ENCODE measurements around the gene CFAP58. TPM values are rescaled to one million over a fixed set of nuclear protein-coding genes. Genes with fewer than 3 reads are reported as not detected.

CFAP58 gene
- total RNA-seq, 2 donors from 2014 or later: 1.3 to 2.2 TPM

- no peaks in the 10 kb centered on the region for H3K27me3 Mint-ChIP-seq
- peak; percentile 45 for ATAC-seq (replicated peaks)
- no peak overlapping the region for H3K4me3 Mint-ChIP-seq
- H3K9me3 Mint-ChIP-seq: no peaks in the 10 kb centered on the region
- H3K36me3 Mint-ChIP-seq (ENCODE audit: low read depth): no peaks in the 10 kb centered on the region
- no peak overlapping the region for H3K27ac Mint-ChIP-seq
- H3K4me1 Mint-ChIP-seq: peaks cover 14% of the 10 kb centered on the region
These were observed 3.5 kb upstream of the CFAP58 start for GRCh38 chr10:104350127-104350635.

- Mint-ChIP-seq H3K36me3 (ENCODE audit: low read depth) (no peaks in the 10 kb centered on the region), H3K27me3 (no peaks in the 10 kb centered on the region), H3K4me1 (peaks cover 6% of the 10 kb centered on the region), H3K9me3 (no peaks in the 10 kb centered on the region), H3K4me3 (no peak overlapping the region), H3K27ac (no peak overlapping the region)
- ATAC-seq (replicated peaks): peak; percentile 77
These were observed 2.5 kb upstream of the CFAP58 start for GRCh38 chr10:104351061-104351702.

- no peak overlapping the region for H3K27ac Mint-ChIP-seq
- no peaks in the 10 kb centered on the region for H3K27me3 Mint-ChIP-seq
- ATAC-seq (replicated peaks): peak; percentile 28
- no peaks in the 10 kb centered on the region for H3K36me3 Mint-ChIP-seq (ENCODE audit: low read depth)
- peaks cover 6% of the 10 kb centered on the region for H3K4me1 Mint-ChIP-seq
- H3K9me3 Mint-ChIP-seq: no peaks in the 10 kb centered on the region
- H3K4me3 Mint-ChIP-seq: no peak overlapping the region
These were observed 1.7 kb upstream of the CFAP58 start for GRCh38 chr10:104351919-104352318.

GRCh38 chr10:104359811-104360210 is 6.2 kb downstream of the CFAP58 start:
- H3K4me1 Mint-ChIP-seq: peaks cover 6% of the 10 kb centered on the region
- no peak for ATAC-seq (replicated peaks)
- H3K27ac Mint-ChIP-seq: no peak overlapping the region
- H3K9me3 Mint-ChIP-seq: no peaks in the 10 kb centered on the region
- peaks cover 11% of the 10 kb centered on the region for H3K27me3 Mint-ChIP-seq
- no peaks in the 10 kb centered on the region for H3K36me3 Mint-ChIP-seq (ENCODE audit: low read depth)
- H3K4me3 Mint-ChIP-seq: no peak overlapping the region

GRCh38 chr10:104367904-104368303 is 14.3 kb downstream of the CFAP58 start:
- Mint-ChIP-seq H3K27me3 (peaks cover 23% of the 10 kb centered on the region), H3K27ac (no peak overlapping the region), H3K36me3 (ENCODE audit: low read depth) (no peaks in the 10 kb centered on the region), H3K9me3 (no peaks in the 10 kb centered on the region), H3K4me1 (no peaks in the 10 kb centered on the region), H3K4me3 (no peak overlapping the region)
- no peak for ATAC-seq (replicated peaks)

- Mint-ChIP-seq H3K27ac (no peak overlapping the region), H3K27me3 (peaks cover 21% of the 10 kb centered on the region), H3K4me3 (no peak overlapping the region), H3K4me1 (no peaks in the 10 kb centered on the region), H3K36me3 (ENCODE audit: low read depth) (no peaks in the 10 kb centered on the region), H3K9me3 (no peaks in the 10 kb centered on the region)
- ATAC-seq (replicated peaks): no peak
These were observed 14.7 kb downstream of the CFAP58 start for GRCh38 chr10:104368381-104368780.

- H3K27ac Mint-ChIP-seq: no peak overlapping the region
- H3K27me3 Mint-ChIP-seq: peaks cover 17% of the 10 kb centered on the region
- ATAC-seq (replicated peaks): no peak
- H3K4me3 Mint-ChIP-seq: no peak overlapping the region
- no peaks in the 10 kb centered on the region for H3K4me1 Mint-ChIP-seq
- H3K36me3 Mint-ChIP-seq (ENCODE audit: low read depth): no peaks in the 10 kb centered on the region
- H3K9me3 Mint-ChIP-seq: no peaks in the 10 kb centered on the region
These were observed 18.1 kb downstream of the CFAP58 start for GRCh38 chr10:104371753-104372152.

- Mint-ChIP-seq H3K4me1 (no peaks in the 10 kb centered on the region), H3K36me3 (ENCODE audit: low read depth) (no peaks in the 10 kb centered on the region), H3K9me3 (no peaks in the 10 kb centered on the region), H3K27me3 (peaks cover 14% of the 10 kb centered on the region), H3K27ac (no peak overlapping the region), H3K4me3 (no peak overlapping the region)
- no peak for ATAC-seq (replicated peaks)
These were observed 21.0 kb downstream of the CFAP58 start for GRCh38 chr10:104374591-104374990.

- no peaks in the 10 kb centered on the region for H3K4me1 Mint-ChIP-seq
- H3K4me3 Mint-ChIP-seq: no peak overlapping the region
- H3K36me3 Mint-ChIP-seq (ENCODE audit: low read depth): no peaks in the 10 kb centered on the region
- H3K27ac Mint-ChIP-seq: no peak overlapping the region
- no peak for ATAC-seq (replicated peaks)
- H3K27me3 Mint-ChIP-seq: peaks cover 10% of the 10 kb centered on the region
- H3K9me3 Mint-ChIP-seq: no peaks in the 10 kb centered on the region
These were observed 23.2 kb downstream of the CFAP58 start for GRCh38 chr10:104376784-104377300.

- H3K36me3 Mint-ChIP-seq (ENCODE audit: low read depth): no peaks in the 10 kb centered on the region
- H3K27ac Mint-ChIP-seq: no peak overlapping the region
- H3K4me3 Mint-ChIP-seq: no peak overlapping the region
- H3K9me3 Mint-ChIP-seq: no peaks in the 10 kb centered on the region
- ATAC-seq (replicated peaks): no peak
- no peaks in the 10 kb centered on the region for H3K4me1 Mint-ChIP-seq
- H3K27me3 Mint-ChIP-seq: peaks cover 4% of the 10 kb centered on the region
These were observed 26.7 kb downstream of the CFAP58 start for GRCh38 chr10:104380336-104380735.

GRCh38 chr10:104387130-104387888 is 33.7 kb downstream of the CFAP58 start:
- Mint-ChIP-seq H3K9me3 (no peaks in the 10 kb centered on the region), H3K4me1 (peaks cover 5% of the 10 kb centered on the region), H3K27ac (no peak overlapping the region), H3K27me3 (no peaks in the 10 kb centered on the region), H3K36me3 (ENCODE audit: low read depth) (no peaks in the 10 kb centered on the region), H3K4me3 (peak overlapping the region; percentile 20)
- peak; percentile 58 for ATAC-seq (replicated peaks)

- H3K27ac Mint-ChIP-seq: no peak overlapping the region
- ATAC-seq (replicated peaks): no peak
These were observed 35.2 kb downstream of the CFAP58 start for GRCh38 chr10:104388830-104389229.

GRCh38 chr10:104391150-104391968 is 37.7 kb downstream of the CFAP58 start:
- Mint-ChIP-seq H3K4me3 (no peak overlapping the region), H3K27ac (no peak overlapping the region), H3K36me3 (ENCODE audit: low read depth) (no peaks in the 10 kb centered on the region), H3K9me3 (peaks cover 3% of the 10 kb centered on the region), H3K27me3 (peaks cover 5% of the 10 kb centered on the region), H3K4me1 (peaks cover 5% of the 10 kb centered on the region)
- ATAC-seq (replicated peaks): peak; percentile 50

More at GRCh38 chr10:104388830-104389229, 35.2 kb downstream of the CFAP58 start:
- H3K4me1 Mint-ChIP-seq: peaks cover 5% of the 10 kb centered on the region
- H3K4me3 Mint-ChIP-seq: no peak overlapping the region
- H3K27me3 Mint-ChIP-seq: no peaks in the 10 kb centered on the region
- H3K36me3 Mint-ChIP-seq (ENCODE audit: low read depth): no peaks in the 10 kb centered on the region
- H3K9me3 Mint-ChIP-seq: no peaks in the 10 kb centered on the region

- Mint-ChIP-seq H3K4me3 (no peak overlapping the region), H3K27me3 (peaks cover 5% of the 10 kb centered on the region), H3K27ac (no peak overlapping the region), H3K9me3 (peaks cover 3% of the 10 kb centered on the region), H3K36me3 (ENCODE audit: low read depth) (no peaks in the 10 kb centered on the region), H3K4me1 (peaks cover 5% of the 10 kb centered on the region)
- ATAC-seq (replicated peaks): no peak
These were observed 38.3 kb downstream of the CFAP58 start for GRCh38 chr10:104391969-104392296.
